ENCODE results near the gene SORBS2. TPM values are rescaled to one million over a fixed set of nuclear protein-coding genes. Genes with fewer than 3 reads are reported as not detected.

SORBS2 gene
- total and polyA plus RNA-seq, 2 donors (not counting 1 experiment from before 2014, with no cell fraction given), result 0.25 to 0.89 TPM

DNA sequence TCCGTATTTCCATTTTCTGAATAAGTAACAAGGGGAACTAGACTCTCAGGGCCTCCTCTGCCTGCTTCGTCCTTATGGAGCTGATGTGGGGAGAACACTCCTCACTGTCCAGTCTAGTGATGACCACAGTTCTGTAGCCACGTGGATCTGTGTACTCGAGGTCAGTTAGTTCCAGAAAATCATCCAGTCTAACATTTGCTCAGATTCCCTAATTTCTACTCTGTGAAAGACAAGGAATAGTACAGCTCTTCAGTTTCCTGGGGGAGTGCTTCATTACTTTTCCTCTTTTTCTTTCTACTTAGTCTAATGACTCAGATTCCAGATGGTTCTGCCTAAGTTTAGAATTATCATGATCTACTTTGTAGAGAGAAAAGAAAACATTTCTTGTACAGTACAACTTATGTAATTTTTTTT, 82.6 kb downstream of the SORBS2 start:
- CTCF ChIA-PET, result no interaction called here
- no peaks in the 10 kb centered on the region for H3K9me3 Mint-ChIP-seq (ENCODE audit: insufficient read depth)

DNA sequence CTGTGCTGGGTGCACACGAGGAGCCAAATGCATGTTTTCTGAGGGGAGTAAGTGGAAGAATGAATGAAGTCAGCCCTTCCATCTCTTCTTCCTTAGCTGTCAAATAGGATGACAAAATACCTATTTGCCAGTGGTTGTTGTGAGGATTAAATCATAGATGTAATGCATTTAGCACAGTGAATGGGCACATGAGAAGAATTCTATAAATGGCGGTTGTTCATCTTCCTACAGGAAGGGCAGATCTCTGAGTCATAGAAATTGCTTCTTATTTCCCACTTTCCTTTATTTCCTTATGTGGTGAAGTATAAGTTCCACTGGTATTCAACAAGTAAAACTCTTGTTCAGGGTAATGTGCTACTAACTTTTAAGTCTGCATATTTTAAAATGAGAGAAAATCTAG, 83.1 kb downstream of the SORBS2 start:
- H3K9me3 Mint-ChIP-seq (ENCODE audit: insufficient read depth), result no peaks in the 10 kb centered on the region
- CTCF ChIA-PET, result no interaction called here
- Histone ChIP-seq H3K4me1 (ENCODE audit: control insufficient read depth in 2 of 2, insufficient read depth in 2 of 2, low read length in 2 of 2) (peaks cover 0 to 16% of the 10 kb centered on the region in 2 donors), H3K36me3 (replicated peaks in 1 of 2; ENCODE audit: control extremely low read depth in 1 of 2, control insufficient read depth in 1 of 2, extremely low read depth in 1 of 2, insufficient read depth in 2 of 2, low read length in 1 of 2) (no peaks in the 10 kb centered on the region), H3K9me3 (ENCODE audit: control extremely low read depth in 1 of 3, control insufficient read depth in 2 of 3, insufficient read depth in 1 of 3, low read length in 2 of 3) (peaks cover 0 to 5% (median 0%) of the 10 kb centered on the region in 3 donors), H3K79me2 (ENCODE audit: control insufficient read depth, insufficient read depth, low read length) (no peaks in the 10 kb centered on the region), H3K9ac (ENCODE audit: low read length) (no peak overlapping the region), H3K4me3 (ENCODE audit: control extremely low read depth in 1 of 5, extremely low read depth in 1 of 5, insufficient read depth in 1 of 5, low read depth in 2 of 5, low read length in 4 of 5) (no peak overlapping the region), H3K4me2 (replicated peaks; ENCODE audit: low read depth, low read length, poor library complexity, severe bottlenecking) (no peak overlapping the region), H3K27ac (ENCODE audit: low read length in 2 of 2) (no peak overlapping the region), H2AFZ (ENCODE audit: insufficient read depth, low read depth, low read length, poor library complexity, severe bottlenecking) (no peak overlapping the region), H4K20me1 (ENCODE audit: control insufficient read depth, insufficient read depth, low read length, poor library complexity, severe bottlenecking) (no peaks in the 10 kb centered on the region), H3K27me3 (replicated peaks in 1 of 4; ENCODE audit: control extremely low read depth in 1 of 4, control insufficient read depth in 3 of 4, insufficient read depth in 4 of 4, low read length in 3 of 4) (peaks cover 0 to 7% (median 4%) of the 10 kb centered on the region in 4 experiments)
- intact Hi-C loops (cut with micrococcal nuclease), result no loop called here
- DNase-seq, result no peak
- H3K4me3 Mint-ChIP-seq, result no peak overlapping the region
- no peak for ATAC-seq (ENCODE audit: low read depth)
- peaks cover 24% of the 10 kb centered on the region for H3K27me3 Mint-ChIP-seq
- no peak overlapping the region for H3K27ac Mint-ChIP-seq
- POLR2A ChIA-PET, result no interaction called here
- peaks cover 4% of the 10 kb centered on the region for H3K4me1 Mint-ChIP-seq
- WGBS (ENCODE audit: insufficient coverage), result no CpG with 5 or more reads among the region's 2 CpGs
- TF ChIP-seq EZH2 (IDR thresholded peaks at IDR 0.05; ENCODE audit: borderline replicate concordance, insufficient read depth, low read depth, low read length, poor library complexity, severe bottlenecking), result no peak
- TF ChIP-seq, protein P1, sequence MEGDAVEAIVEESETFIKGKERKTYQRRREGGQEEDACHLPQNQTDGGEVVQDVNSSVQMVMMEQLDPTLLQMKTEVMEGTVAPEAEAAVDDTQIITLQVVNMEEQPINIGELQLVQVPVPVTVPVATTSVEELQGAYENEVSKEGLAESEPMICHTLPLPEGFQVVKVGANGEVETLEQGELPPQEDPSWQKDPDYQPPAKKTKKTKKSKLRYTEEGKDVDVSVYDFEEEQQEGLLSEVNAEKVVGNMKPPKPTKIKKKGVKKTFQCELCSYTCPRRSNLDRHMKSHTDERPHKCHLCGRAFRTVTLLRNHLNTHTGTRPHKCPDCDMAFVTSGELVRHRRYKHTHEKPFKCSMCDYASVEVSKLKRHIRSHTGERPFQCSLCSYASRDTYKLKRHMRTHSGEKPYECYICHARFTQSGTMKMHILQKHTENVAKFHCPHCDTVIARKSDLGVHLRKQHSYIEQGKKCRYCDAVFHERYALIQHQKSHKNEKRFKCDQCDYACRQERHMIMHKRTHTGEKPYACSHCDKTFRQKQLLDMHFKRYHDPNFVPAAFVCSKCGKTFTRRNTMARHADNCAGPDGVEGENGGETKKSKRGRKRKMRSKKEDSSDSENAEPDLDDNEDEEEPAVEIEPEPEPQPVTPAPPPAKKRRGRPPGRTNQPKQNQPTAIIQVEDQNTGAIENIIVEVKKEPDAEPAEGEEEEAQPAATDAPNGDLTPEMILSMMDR (IDR thresholded peaks at IDR 0.05), result no peak

More for the DNA sequence above, 82.6 kb downstream of the SORBS2 start:
- POLR2A ChIA-PET, result no interaction called here
- no peaks in the 10 kb centered on the region for H4K20me1 ChIP-seq (ENCODE audit: control insufficient read depth, insufficient read depth, low read length, poor library complexity, severe bottlenecking)
- ATAC-seq (ENCODE audit: low read depth) (no peak), DNase-seq (no peak)
- peaks cover 0 to 5% (median 0%) of the 10 kb centered on the region in 3 donors for H3K9me3 ChIP-seq (ENCODE audit: control extremely low read depth in 1 of 3, control insufficient read depth in 2 of 3, insufficient read depth in 1 of 3, low read length in 2 of 3)
- Mint-ChIP-seq H3K27ac (no peak overlapping the region), H3K27me3 (peaks cover 27% of the 10 kb centered on the region), H3K4me3 (no peak overlapping the region), H3K4me1 (peaks cover 7% of the 10 kb centered on the region)
- no peaks in the 10 kb centered on the region for H3K36me3 ChIP-seq (replicated peaks in 1 of 2; ENCODE audit: control extremely low read depth in 1 of 2, control insufficient read depth in 1 of 2, extremely low read depth in 1 of 2, insufficient read depth in 2 of 2, low read length in 1 of 2)
- 86% methylated on average over 1 of the region's 4 CpGs for WGBS (ENCODE audit: insufficient coverage)
- H3K4me1 ChIP-seq (ENCODE audit: control insufficient read depth in 2 of 2, insufficient read depth in 2 of 2, low read length in 2 of 2), result peaks cover 1 to 21% of the 10 kb centered on the region in 2 donors
- intact Hi-C loops (cut with micrococcal nuclease), result no loop called here
- TF ChIP-seq, protein P1 (IDR thresholded peaks at IDR 0.05), result no peak
- TF ChIP-seq EZH2 (IDR thresholded peaks at IDR 0.05; ENCODE audit: borderline replicate concordance, insufficient read depth, low read depth, low read length, poor library complexity, severe bottlenecking), result no peak
- no peak overlapping the region for H3K27ac ChIP-seq (ENCODE audit: low read length in 2 of 2)
- H3K9ac ChIP-seq (ENCODE audit: low read length), result no peak overlapping the region
- H3K27me3 ChIP-seq (replicated peaks in 1 of 4; ENCODE audit: control extremely low read depth in 1 of 4, control insufficient read depth in 3 of 4, insufficient read depth in 4 of 4, low read length in 3 of 4), result peaks cover 0 to 7% (median 4%) of the 10 kb centered on the region in 4 experiments
- no peak overlapping the region for H3K4me2 ChIP-seq (replicated peaks; ENCODE audit: low read depth, low read length, poor library complexity, severe bottlenecking)
- H2AFZ ChIP-seq (ENCODE audit: insufficient read depth, low read depth, low read length, poor library complexity, severe bottlenecking), result no peak overlapping the region
- H3K79me2 ChIP-seq (ENCODE audit: control insufficient read depth, insufficient read depth, low read length), result no peaks in the 10 kb centered on the region
- no peak overlapping the region for H3K4me3 ChIP-seq (ENCODE audit: control extremely low read depth in 1 of 5, extremely low read depth in 1 of 5, insufficient read depth in 1 of 5, low read depth in 2 of 5, low read length in 4 of 5)
